GM12892 (cell line): ENCODE data around the gene NAXE.

Experiments
- POLR2A ChIP-seq: IDR thresholded peaks from 2 replicates; pipeline ENCODE4 v1.6.1; 2011; ENCODE audit warnings: low read depth, low read length, control low read depth
- POLR2AphosphoS5 ChIP-seq: IDR thresholded peaks from 2 replicates; pipeline ENCODE4 v1.6.1; 2011; ENCODE audit warnings: low read depth, low read length, control low read depth

DNA sequence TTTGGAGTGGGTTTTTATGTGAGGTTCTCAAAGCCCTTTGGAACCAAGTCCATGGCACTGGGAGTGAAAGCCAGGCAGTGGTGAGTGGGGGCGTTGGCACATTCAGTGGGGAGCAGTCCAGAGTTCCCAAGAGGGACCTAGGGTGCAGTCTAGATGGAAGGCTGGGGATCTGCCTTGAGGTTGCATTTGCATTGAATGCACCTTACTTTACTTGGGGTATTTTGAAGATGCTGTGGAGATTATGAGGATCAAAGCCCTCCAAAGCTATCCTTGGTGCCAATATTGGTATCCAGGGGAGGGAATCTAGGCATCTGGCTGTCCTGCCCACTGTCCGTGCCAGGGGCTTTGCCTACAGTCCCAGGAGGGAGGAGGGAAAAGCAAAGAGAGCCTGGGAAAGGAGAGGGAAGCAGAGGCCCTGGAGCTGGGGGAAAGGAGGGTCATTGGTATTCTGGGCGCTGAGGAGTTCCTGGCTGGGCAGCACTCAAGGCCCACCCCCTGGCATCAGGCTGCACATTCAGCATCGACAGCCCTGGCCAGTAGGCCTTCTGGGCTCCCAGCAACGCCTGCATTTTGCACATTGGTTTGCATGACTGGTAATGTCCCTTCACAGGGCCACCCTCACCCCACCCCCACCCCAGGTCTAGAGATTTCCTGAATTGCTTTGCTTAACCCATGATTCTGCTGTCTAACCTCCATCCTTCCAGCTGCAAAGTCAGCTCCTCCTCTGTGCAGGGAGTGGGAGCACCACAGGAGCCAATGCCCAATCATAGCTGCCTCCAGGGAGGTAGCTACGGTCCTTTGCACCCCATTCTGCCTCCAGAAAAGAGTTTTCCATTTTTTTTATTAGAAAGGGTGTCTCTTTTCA is 49.5 kb downstream of the NAXE start:
- no peak for TF ChIP-seq POLR2A
- TF ChIP-seq POLR2AphosphoS5: no peak
